ENCODE results near the gene NR1H3.

The NR1H3 gene

GRCh38 chr11:47284151-47284550, 26.4 kb downstream of the NR1H3 start:
- no peak overlapping the region for H3K4ac ChIP-seq (ENCODE audit: low read depth, low read length)
- no peaks in the 10 kb centered on the region for H3K9me3 ChIP-seq (ENCODE audit: insufficient read depth, low read depth, low read length)
- no CpG with 5 or more reads among the region's 4 CpGs for WGBS (ENCODE audit: extremely low coverage, insufficient coverage, insufficient read length)
- H3K4me1 ChIP-seq (ENCODE audit: control insufficient read depth in 1 of 2, insufficient read depth in 2 of 2, low read length in 2 of 2): no peaks in the 10 kb centered on the region
- H3K4me2 ChIP-seq (ENCODE audit: low read length): no peak overlapping the region
- no peaks in the 10 kb centered on the region for H3K79me2 ChIP-seq (ENCODE audit: control insufficient read depth, insufficient read depth, low read length, poor library complexity)
- peaks cover 60 to 73% of the 10 kb centered on the region in 2 experiments for H3K36me3 ChIP-seq (ENCODE audit: control insufficient read depth in 1 of 2, insufficient read depth in 2 of 2, low read length in 2 of 2)
- DNase-seq: no peak
- H3K9ac ChIP-seq (ENCODE audit: low read length): no peak overlapping the region
- no peaks in the 10 kb centered on the region for H3K79me1 ChIP-seq (ENCODE audit: low read length)
- H2BK120ac ChIP-seq (ENCODE audit: insufficient read depth, low read length, poor library complexity): no peak overlapping the region
- H2BK12ac ChIP-seq (ENCODE audit: low read length): no peak overlapping the region
- no peak overlapping the region for H4K8ac ChIP-seq (ENCODE audit: low read depth, low read length)
- H2BK5ac ChIP-seq (ENCODE audit: low read depth, low read length, poor library complexity): no peak overlapping the region
- no peak overlapping the region for H3K27ac ChIP-seq (ENCODE audit: low read depth, low read length)
- no peak overlapping the region for H2AFZ ChIP-seq (ENCODE audit: insufficient read depth, low read length, poor library complexity)
- H3K4me3 ChIP-seq (ENCODE audit: low read depth, low read length): no peak overlapping the region
- no peaks in the 10 kb centered on the region for H3K27me3 ChIP-seq (ENCODE audit: insufficient read depth, low read length)
- H4K91ac ChIP-seq (ENCODE audit: low read depth, low read length): no peak overlapping the region
- no peak overlapping the region for H2AK5ac ChIP-seq (ENCODE audit: low read length)
- no peak overlapping the region for H3K23ac ChIP-seq (ENCODE audit: low read length)
- H3K18ac ChIP-seq (ENCODE audit: low read length): no peak overlapping the region
- no peak overlapping the region for H3K14ac ChIP-seq (ENCODE audit: low read length)
- H4K12ac ChIP-seq (ENCODE audit: low read depth, low read length): no peak overlapping the region

GRCh38 chr11:47285969-47286770, 28.4 kb downstream of the NR1H3 start:
- Histone ChIP-seq H2AK5ac (ENCODE audit: low read length) (no peak overlapping the region), H3K4me3 (ENCODE audit: low read depth, low read length) (no peak overlapping the region), H2AFZ (ENCODE audit: insufficient read depth, low read length, poor library complexity) (no peak overlapping the region), H2BK5ac (ENCODE audit: low read depth, low read length, poor library complexity) (no peak overlapping the region), H3K23ac (ENCODE audit: low read length) (no peak overlapping the region), H4K91ac (ENCODE audit: low read depth, low read length) (no peak overlapping the region), H4K8ac (ENCODE audit: low read depth, low read length) (no peak overlapping the region), H2BK120ac (ENCODE audit: insufficient read depth, low read length, poor library complexity) (no peak overlapping the region), H3K14ac (ENCODE audit: low read length) (no peak overlapping the region), H4K12ac (ENCODE audit: low read depth, low read length) (no peak overlapping the region), H3K79me2 (ENCODE audit: control insufficient read depth, insufficient read depth, low read length, poor library complexity) (no peaks in the 10 kb centered on the region), H3K79me1 (ENCODE audit: low read length) (no peaks in the 10 kb centered on the region), H3K18ac (ENCODE audit: low read length) (no peak overlapping the region), H3K9ac (ENCODE audit: low read length) (peak overlapping the region; percentile 7), H3K27ac (ENCODE audit: low read depth, low read length) (no peak overlapping the region), H3K36me3 (ENCODE audit: control insufficient read depth in 1 of 2, insufficient read depth in 2 of 2, low read length in 2 of 2) (peaks cover 64 to 85% of the 10 kb centered on the region in 2 experiments), H3K4me1 (ENCODE audit: control insufficient read depth in 1 of 2, insufficient read depth in 2 of 2, low read length in 2 of 2) (no peaks in the 10 kb centered on the region), H3K4ac (ENCODE audit: low read depth, low read length) (no peak overlapping the region), H3K4me2 (ENCODE audit: low read length) (no peak overlapping the region), H3K27me3 (ENCODE audit: insufficient read depth, low read length) (no peaks in the 10 kb centered on the region), H2BK12ac (ENCODE audit: low read length) (no peak overlapping the region), H3K9me3 (ENCODE audit: insufficient read depth, low read depth, low read length) (peaks cover 3% of the 10 kb centered on the region)
- DNase-seq: no peak
- WGBS (ENCODE audit: extremely low coverage, insufficient coverage, insufficient read length): no CpG with 5 or more reads among the region's 13 CpGs

GRCh38 chr11:47288066-47288465, 30.3 kb downstream of the NR1H3 start:
- Histone ChIP-seq H3K27ac (ENCODE audit: low read depth, low read length) (no peak overlapping the region), H3K27me3 (ENCODE audit: insufficient read depth, low read length) (no peaks in the 10 kb centered on the region), H3K4me3 (ENCODE audit: low read depth, low read length) (no peak overlapping the region), H4K8ac (ENCODE audit: low read depth, low read length) (no peak overlapping the region), H3K9ac (ENCODE audit: low read length) (no peak overlapping the region), H2AFZ (ENCODE audit: insufficient read depth, low read length, poor library complexity) (no peak overlapping the region), H3K36me3 (ENCODE audit: control insufficient read depth in 1 of 2, insufficient read depth in 2 of 2, low read length in 2 of 2) (peaks cover 54 to 86% of the 10 kb centered on the region in 2 experiments), H2AK5ac (ENCODE audit: low read length) (no peak overlapping the region), H3K4me1 (ENCODE audit: control insufficient read depth in 1 of 2, insufficient read depth in 2 of 2, low read length in 2 of 2) (no peaks in the 10 kb centered on the region), H3K9me3 (ENCODE audit: insufficient read depth, low read depth, low read length) (peaks cover 3% of the 10 kb centered on the region), H2BK12ac (ENCODE audit: low read length) (no peak overlapping the region), H2BK120ac (ENCODE audit: insufficient read depth, low read length, poor library complexity) (no peak overlapping the region), H3K18ac (ENCODE audit: low read length) (no peak overlapping the region), H3K79me1 (ENCODE audit: low read length) (no peaks in the 10 kb centered on the region), H4K91ac (ENCODE audit: low read depth, low read length) (no peak overlapping the region), H3K79me2 (ENCODE audit: control insufficient read depth, insufficient read depth, low read length, poor library complexity) (no peaks in the 10 kb centered on the region), H3K14ac (ENCODE audit: low read length) (no peak overlapping the region), H4K12ac (ENCODE audit: low read depth, low read length) (no peak overlapping the region), H3K4ac (ENCODE audit: low read depth, low read length) (no peak overlapping the region), H3K4me2 (ENCODE audit: low read length) (no peak overlapping the region), H3K23ac (ENCODE audit: low read length) (no peak overlapping the region), H2BK5ac (ENCODE audit: low read depth, low read length, poor library complexity) (no peak overlapping the region)
- WGBS (ENCODE audit: extremely low coverage, insufficient coverage, insufficient read length): no CpG with 5 or more reads among the region's 5 CpGs
- no peak for DNase-seq

- Histone ChIP-seq H4K12ac (ENCODE audit: low read depth, low read length) (no peak overlapping the region), H3K27ac (ENCODE audit: low read depth, low read length) (no peak overlapping the region), H2BK5ac (ENCODE audit: low read depth, low read length, poor library complexity) (no peak overlapping the region), H3K18ac (ENCODE audit: low read length) (no peak overlapping the region), H3K4ac (ENCODE audit: low read depth, low read length) (no peak overlapping the region), H3K27me3 (ENCODE audit: insufficient read depth, low read length) (no peaks in the 10 kb centered on the region), H3K36me3 (ENCODE audit: control insufficient read depth in 1 of 2, insufficient read depth in 2 of 2, low read length in 2 of 2) (peaks cover 47 to 75% of the 10 kb centered on the region in 2 experiments), H4K8ac (ENCODE audit: low read depth, low read length) (no peak overlapping the region), H2BK120ac (ENCODE audit: insufficient read depth, low read length, poor library complexity) (no peak overlapping the region), H3K9ac (ENCODE audit: low read length) (no peak overlapping the region), H4K91ac (ENCODE audit: low read depth, low read length) (no peak overlapping the region), H3K4me2 (ENCODE audit: low read length) (no peak overlapping the region), H3K14ac (ENCODE audit: low read length) (no peak overlapping the region), H2AK5ac (ENCODE audit: low read length) (no peak overlapping the region), H3K4me1 (ENCODE audit: control insufficient read depth in 1 of 2, insufficient read depth in 2 of 2, low read length in 2 of 2) (no peaks in the 10 kb centered on the region), H2AFZ (ENCODE audit: insufficient read depth, low read length, poor library complexity) (no peak overlapping the region), H3K9me3 (ENCODE audit: insufficient read depth, low read depth, low read length) (peaks cover 3% of the 10 kb centered on the region), H3K79me1 (ENCODE audit: low read length) (no peaks in the 10 kb centered on the region), H3K4me3 (ENCODE audit: low read depth, low read length) (no peak overlapping the region), H3K79me2 (ENCODE audit: control insufficient read depth, insufficient read depth, low read length, poor library complexity) (no peaks in the 10 kb centered on the region), H3K23ac (ENCODE audit: low read length) (no peak overlapping the region), H2BK12ac (ENCODE audit: low read length) (no peak overlapping the region)
- DNase-seq: no peak
- no CpG with 5 or more reads among the region's 15 CpGs for WGBS (ENCODE audit: extremely low coverage, insufficient coverage, insufficient read length)
Measured at GRCh38 chr11:47289856-47290255, 32.1 kb downstream of the NR1H3 start.

All from trophoblast cell (in vitro differentiated cells and primary cell).